Measurements from ENCODE around the gene ARHGAP10.

DNA sequence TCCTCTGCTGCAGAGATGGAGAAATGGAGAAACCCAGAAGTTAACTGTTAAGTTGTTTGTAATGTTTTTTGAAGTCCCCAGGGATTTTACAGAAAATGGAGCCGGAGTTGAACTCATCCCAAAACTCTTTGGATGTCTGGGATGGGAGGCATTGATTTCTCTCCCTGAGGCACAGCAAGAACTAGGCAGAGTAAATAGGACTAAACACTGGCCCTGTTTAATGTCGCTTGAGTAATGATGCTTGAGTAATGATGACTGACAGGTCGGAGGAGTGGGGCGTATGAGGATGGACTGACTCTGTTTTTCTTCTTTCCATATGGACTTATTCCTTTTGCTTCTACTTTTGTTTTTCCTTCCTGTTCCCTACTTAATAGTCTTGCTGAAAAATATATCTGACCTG is 69.9 kb downstream of the ARHGAP10 start:
- TF ChIP-seq CTCF (conservative IDR thresholded peaks at IDR 0.05; ENCODE audit: low read length) (no peak), EZH2phosphoT487 (IDR thresholded peaks at IDR 0.05; ENCODE audit: borderline replicate concordance, low read depth, low read length) (no peak)
